Trophoblast cell (in vitro differentiated cells and primary cell): ENCODE data around the gene TAF11L14.

ENCODE experiments used
- DNase-seq, 2 donors: peaks; one replicate each; pipeline ENCODE4 v3.0.0-alpha.2; 2016
- H2AFZ ChIP-seq: 2 replicates; pipeline ENCODE4 v1.6.1; 2013; ENCODE audit warnings: low read length, moderate library complexity, mild to moderate bottlenecking; ENCODE audit not compliant: insufficient read depth, poor library complexity
- H2AK5ac ChIP-seq: 2 replicates; pipeline ENCODE4 v1.6.1; 2013; ENCODE audit warnings: mild to moderate bottlenecking, low read length
- H2BK120ac ChIP-seq: 2 replicates; pipeline ENCODE4 v1.6.1; 2013; ENCODE audit warnings: low read length, mild to moderate bottlenecking, moderate library complexity; ENCODE audit not compliant: insufficient read depth, poor library complexity
- H2BK12ac ChIP-seq: 2 replicates; pipeline ENCODE4 v1.6.1; 2013; ENCODE audit warnings: mild to moderate bottlenecking, low read length, moderate library complexity
- H2BK5ac ChIP-seq: 2 replicates; pipeline ENCODE4 v1.6.1; 2013; ENCODE audit warnings: low read length, low read depth, moderate library complexity, mild to moderate bottlenecking; ENCODE audit not compliant: poor library complexity
- H3K14ac ChIP-seq: 2 replicates; pipeline ENCODE4 v1.6.1; 2013; ENCODE audit warnings: mild to moderate bottlenecking, low read length
- H3K18ac ChIP-seq: 2 replicates; pipeline ENCODE4 v1.6.1; 2013; ENCODE audit warnings: mild to moderate bottlenecking, low read length
- H3K23ac ChIP-seq: 2 replicates; pipeline ENCODE4 v1.6.1; 2013; ENCODE audit warnings: low read length
- H3K27ac ChIP-seq: 2 replicates; pipeline ENCODE4 v1.5.1; 2013; ENCODE audit warnings: low read depth, mild to moderate bottlenecking, inconsistent platforms, low read length, moderate library complexity
- H3K27me3 ChIP-seq: 2 replicates; pipeline ENCODE4 v1.6.1; 2013; ENCODE audit warnings: inconsistent platforms, mild to moderate bottlenecking, low read length, moderate library complexity; ENCODE audit not compliant: insufficient read depth
- H3K36me3 ChIP-seq, 2 experiments: 1 replicate in 1 of 2; 2 replicates in 1 of 2; pipeline ENCODE4 v1.6.1; 2013; ENCODE audit warnings: low read length in 2 of 2, mild to moderate bottlenecking in 2 of 2, moderate library complexity in 1 of 2; ENCODE audit not compliant: insufficient read depth in 2 of 2, control insufficient read depth in 1 of 2
- H3K4ac ChIP-seq: 2 replicates; pipeline ENCODE4 v1.6.1; 2013; ENCODE audit warnings: low read depth, mild to moderate bottlenecking, low read length, moderate library complexity
- H3K4me1 ChIP-seq, 2 experiments: 1 replicate in 1 of 2; 2 replicates in 1 of 2; pipeline ENCODE4 v1.6.1; 2013; ENCODE audit warnings: low read length in 2 of 2, mild to moderate bottlenecking in 2 of 2, moderate library complexity in 1 of 2; ENCODE audit not compliant: insufficient read depth in 2 of 2, control insufficient read depth in 1 of 2
- H3K4me2 ChIP-seq: 2 replicates; pipeline ENCODE4 v1.6.1; 2013; ENCODE audit warnings: inconsistent platforms, mild to moderate bottlenecking, low read length, moderate library complexity
- H3K4me3 ChIP-seq: 2 replicates; pipeline ENCODE4 v1.5.1; 2013; ENCODE audit warnings: mild to moderate bottlenecking, low read depth, low read length, inconsistent platforms
- H3K79me1 ChIP-seq: one replicate; pipeline ENCODE4 v1.6.1; 2013; ENCODE audit warnings: low read length
- H3K79me2 ChIP-seq: 2 replicates; pipeline ENCODE4 v1.6.1; 2013; ENCODE audit warnings: low read length, mild to moderate bottlenecking; ENCODE audit not compliant: control insufficient read depth, insufficient read depth, poor library complexity
- H3K9ac ChIP-seq: 2 replicates; pipeline ENCODE4 v1.6.1; 2013; ENCODE audit warnings: mild to moderate bottlenecking, low read length
- H3K9me3 ChIP-seq: 2 replicates; pipeline ENCODE4 v1.6.1; 2013; ENCODE audit warnings: low read depth, mild to moderate bottlenecking, control low read depth, inconsistent platforms, low read length; ENCODE audit not compliant: insufficient read depth
- H4K12ac ChIP-seq: 2 replicates; pipeline ENCODE4 v1.6.1; 2013; ENCODE audit warnings: low read depth, mild to moderate bottlenecking, low read length, moderate library complexity
- H4K8ac ChIP-seq: 2 replicates; pipeline ENCODE4 v1.6.1; 2013; ENCODE audit warnings: low read depth, mild to moderate bottlenecking, low read length, moderate library complexity
- H4K91ac ChIP-seq: one replicate; pipeline ENCODE4 v1.6.1; 2013; ENCODE audit warnings: low read depth, mild to moderate bottlenecking, low read length, moderate library complexity
- WGBS: extraction: QIAGEN DNeasy Blood & Tissue Kit; methylation state at CpG from one replicate; pipeline ENCODE4 v1.1.7; 2013; ENCODE audit warnings: missing lambda C conversion rate; ENCODE audit not compliant: insufficient read length, insufficient coverage; ENCODE audit errors: extremely low coverage; 5-methylcytosine and 5-hydroxymethylcytosine counted together

Gene TAF11L14

GRCh38 chr5:17655921-17656320 is 21.7 kb downstream of the TAF11L14 start:
- Histone ChIP-seq H3K27me3 (no peaks in the 10 kb centered on the region), H3K23ac (no peak overlapping the region), H3K4me3 (no peak overlapping the region), H2BK5ac (no peak overlapping the region), H3K4me2 (no peak overlapping the region), H2AFZ (no peak overlapping the region), H3K14ac (no peak overlapping the region), H4K8ac (no peak overlapping the region), H2BK120ac (no peak overlapping the region), H3K4me1 (no peaks in the 10 kb centered on the region), H4K91ac (no peak overlapping the region), H3K79me2 (no peaks in the 10 kb centered on the region), H3K18ac (no peak overlapping the region), H4K12ac (no peak overlapping the region), H3K4ac (no peak overlapping the region), H3K79me1 (no peaks in the 10 kb centered on the region), H3K9ac (no peak overlapping the region), H2AK5ac (no peak overlapping the region), H3K36me3 (no peaks in the 10 kb centered on the region), H3K27ac (no peak overlapping the region), H2BK12ac (no peak overlapping the region), H3K9me3 (no peaks in the 10 kb centered on the region)
- DNase-seq: no peak
- WGBS: no CpG with 5 or more reads among the region's 6 CpGs

GRCh38 chr5:17663182-17663581 is 28.9 kb downstream of the TAF11L14 start:
- H4K12ac ChIP-seq: no peak overlapping the region
- no peak overlapping the region for H3K4ac ChIP-seq
- H2AK5ac ChIP-seq: no peak overlapping the region
- no peak overlapping the region for H3K27ac ChIP-seq
- H3K79me1 ChIP-seq: no peaks in the 10 kb centered on the region
- no peaks in the 10 kb centered on the region for H3K27me3 ChIP-seq
- H3K79me2 ChIP-seq: no peaks in the 10 kb centered on the region
- no peaks in the 10 kb centered on the region for H3K36me3 ChIP-seq
- DNase-seq: no peak
- no peak overlapping the region for H3K4me2 ChIP-seq
- no peak overlapping the region for H2BK5ac ChIP-seq
- H3K9me3 ChIP-seq: no peaks in the 10 kb centered on the region
- no peaks in the 10 kb centered on the region for H3K4me1 ChIP-seq
- H4K91ac ChIP-seq: no peak overlapping the region
- H3K18ac ChIP-seq: no peak overlapping the region
- H2AFZ ChIP-seq: no peak overlapping the region
- no peak overlapping the region for H2BK12ac ChIP-seq
- H3K23ac ChIP-seq: no peak overlapping the region
- no peak overlapping the region for H2BK120ac ChIP-seq
- no CpG with 5 or more reads among the region's 8 CpGs for WGBS
- no peak overlapping the region for H3K14ac ChIP-seq
- H4K8ac ChIP-seq: no peak overlapping the region
- H3K4me3 ChIP-seq: no peak overlapping the region
- H3K9ac ChIP-seq: no peak overlapping the region

- no peak for DNase-seq
- Histone ChIP-seq H3K9ac (no peak overlapping the region), H3K36me3 (no peaks in the 10 kb centered on the region), H2AFZ (no peak overlapping the region), H2BK5ac (no peak overlapping the region), H3K79me2 (no peaks in the 10 kb centered on the region), H4K8ac (no peak overlapping the region), H3K23ac (no peak overlapping the region), H3K4me2 (no peak overlapping the region), H3K4me1 (no peaks in the 10 kb centered on the region), H3K4ac (no peak overlapping the region), H3K9me3 (no peaks in the 10 kb centered on the region), H3K18ac (no peak overlapping the region), H3K27me3 (no peaks in the 10 kb centered on the region), H4K91ac (no peak overlapping the region), H3K4me3 (no peak overlapping the region), H3K14ac (no peak overlapping the region), H2AK5ac (no peak overlapping the region), H2BK12ac (no peak overlapping the region), H4K12ac (no peak overlapping the region), H3K27ac (no peak overlapping the region), H3K79me1 (no peaks in the 10 kb centered on the region), H2BK120ac (no peak overlapping the region)
- no CpG with 5 or more reads among the region's 2 CpGs for WGBS
Measured at GRCh38 chr5:17665836-17666235, 31.6 kb downstream of the TAF11L14 start.

GRCh38 chr5:17666726-17667235 is 32.5 kb downstream of the TAF11L14 start:
- no peaks in the 10 kb centered on the region for H3K9me3 ChIP-seq
- H2BK12ac ChIP-seq: no peak overlapping the region
- no peaks in the 10 kb centered on the region for H3K36me3 ChIP-seq
- H3K4me2 ChIP-seq: no peak overlapping the region
- no peaks in the 10 kb centered on the region for H3K79me1 ChIP-seq
- H3K18ac ChIP-seq: no peak overlapping the region
- no peak overlapping the region for H4K12ac ChIP-seq
- H4K91ac ChIP-seq: no peak overlapping the region
- no peaks in the 10 kb centered on the region for H3K27me3 ChIP-seq
- H3K4me1 ChIP-seq: no peaks in the 10 kb centered on the region
- no peak overlapping the region for H4K8ac ChIP-seq
- H3K4me3 ChIP-seq: no peak overlapping the region
- H3K79me2 ChIP-seq: no peaks in the 10 kb centered on the region
- H2AFZ ChIP-seq: no peak overlapping the region
- no peak for DNase-seq
- H3K27ac ChIP-seq: no peak overlapping the region
- no peak overlapping the region for H2BK120ac ChIP-seq
- no peak overlapping the region for H2BK5ac ChIP-seq
- no CpG with 5 or more reads among the region's 3 CpGs for WGBS
- no peak overlapping the region for H3K9ac ChIP-seq
- no peak overlapping the region for H3K4ac ChIP-seq
- no peak overlapping the region for H2AK5ac ChIP-seq
- H3K23ac ChIP-seq: no peak overlapping the region
- H3K14ac ChIP-seq: no peak overlapping the region
